Measurements from ENCODE around the gene RCAN1. TPM values are rescaled to one million over a fixed set of nuclear protein-coding genes. Genes with fewer than 3 reads are reported as not detected.

The RCAN1 gene
- total and polyA plus RNA-seq, 4 donors: 26.7 to 67.9 (median 46.7) TPM

- TF ChIP-seq TAF1 (conservative IDR thresholded peaks at IDR 0.05): peak; percentile 68
- TF ChIP-seq, protein P1, sequence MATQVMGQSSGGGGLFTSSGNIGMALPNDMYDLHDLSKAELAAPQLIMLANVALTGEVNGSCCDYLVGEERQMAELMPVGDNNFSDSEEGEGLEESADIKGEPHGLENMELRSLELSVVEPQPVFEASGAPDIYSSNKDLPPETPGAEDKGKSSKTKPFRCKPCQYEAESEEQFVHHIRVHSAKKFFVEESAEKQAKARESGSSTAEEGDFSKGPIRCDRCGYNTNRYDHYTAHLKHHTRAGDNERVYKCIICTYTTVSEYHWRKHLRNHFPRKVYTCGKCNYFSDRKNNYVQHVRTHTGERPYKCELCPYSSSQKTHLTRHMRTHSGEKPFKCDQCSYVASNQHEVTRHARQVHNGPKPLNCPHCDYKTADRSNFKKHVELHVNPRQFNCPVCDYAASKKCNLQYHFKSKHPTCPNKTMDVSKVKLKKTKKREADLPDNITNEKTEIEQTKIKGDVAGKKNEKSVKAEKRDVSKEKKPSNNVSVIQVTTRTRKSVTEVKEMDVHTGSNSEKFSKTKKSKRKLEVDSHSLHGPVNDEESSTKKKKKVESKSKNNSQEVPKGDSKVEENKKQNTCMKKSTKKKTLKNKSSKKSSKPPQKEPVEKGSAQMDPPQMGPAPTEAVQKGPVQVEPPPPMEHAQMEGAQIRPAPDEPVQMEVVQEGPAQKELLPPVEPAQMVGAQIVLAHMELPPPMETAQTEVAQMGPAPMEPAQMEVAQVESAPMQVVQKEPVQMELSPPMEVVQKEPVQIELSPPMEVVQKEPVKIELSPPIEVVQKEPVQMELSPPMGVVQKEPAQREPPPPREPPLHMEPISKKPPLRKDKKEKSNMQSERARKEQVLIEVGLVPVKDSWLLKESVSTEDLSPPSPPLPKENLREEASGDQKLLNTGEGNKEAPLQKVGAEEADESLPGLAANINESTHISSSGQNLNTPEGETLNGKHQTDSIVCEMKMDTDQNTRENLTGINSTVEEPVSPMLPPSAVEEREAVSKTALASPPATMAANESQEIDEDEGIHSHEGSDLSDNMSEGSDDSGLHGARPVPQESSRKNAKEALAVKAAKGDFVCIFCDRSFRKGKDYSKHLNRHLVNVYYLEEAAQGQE (IDR thresholded peaks at IDR 0.05): peak; percentile 87
- peak; percentile 69 for TF ChIP-seq HNF4G (IDR thresholded peaks at IDR 0.05)
- TF ChIP-seq HNF4A (conservative IDR thresholded peaks at IDR 0.05): peak; percentile 89 to 90
- TF ChIP-seq, protein P2, sequence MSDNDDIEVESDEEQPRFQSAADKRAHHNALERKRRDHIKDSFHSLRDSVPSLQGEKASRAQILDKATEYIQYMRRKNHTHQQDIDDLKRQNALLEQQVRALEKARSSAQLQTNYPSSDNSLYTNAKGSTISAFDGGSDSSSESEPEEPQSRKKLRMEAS (IDR thresholded peaks at IDR 0.05): peak; percentile 74
- peak in 1 of 2 donors; percentile 20 for TF ChIP-seq RAD21 (IDR thresholded peaks at IDR 0.05)
- peak; percentile 91 to 92 for TF ChIP-seq RXRA (IDR thresholded peaks at IDR 0.05)
- TF ChIP-seq, protein P3, sequence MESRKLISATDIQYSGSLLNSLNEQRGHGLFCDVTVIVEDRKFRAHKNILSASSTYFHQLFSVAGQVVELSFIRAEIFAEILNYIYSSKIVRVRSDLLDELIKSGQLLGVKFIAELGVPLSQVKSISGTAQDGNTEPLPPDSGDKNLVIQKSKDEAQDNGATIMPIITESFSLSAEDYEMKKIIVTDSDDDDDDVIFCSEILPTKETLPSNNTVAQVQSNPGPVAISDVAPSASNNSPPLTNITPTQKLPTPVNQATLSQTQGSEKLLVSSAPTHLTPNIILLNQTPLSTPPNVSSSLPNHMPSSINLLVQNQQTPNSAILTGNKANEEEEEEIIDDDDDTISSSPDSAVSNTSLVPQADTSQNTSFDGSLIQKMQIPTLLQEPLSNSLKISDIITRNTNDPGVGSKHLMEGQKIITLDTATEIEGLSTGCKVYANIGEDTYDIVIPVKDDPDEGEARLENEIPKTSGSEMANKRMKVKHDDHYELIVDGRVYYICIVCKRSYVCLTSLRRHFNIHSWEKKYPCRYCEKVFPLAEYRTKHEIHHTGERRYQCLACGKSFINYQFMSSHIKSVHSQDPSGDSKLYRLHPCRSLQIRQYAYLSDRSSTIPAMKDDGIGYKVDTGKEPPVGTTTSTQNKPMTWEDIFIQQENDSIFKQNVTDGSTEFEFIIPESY (IDR thresholded peaks at IDR 0.05): peak; percentile 40
- TF ChIP-seq FOXA1 (IDR thresholded peaks at IDR 0.05): no peak
- peak in 1 of 2 donors; percentile 57 for TF ChIP-seq GABPA (IDR thresholded peaks at IDR 0.05 in 1 of 2, conservative IDR thresholded peaks at IDR 0.05 in 1 of 2)
- TF ChIP-seq, protein P4, sequence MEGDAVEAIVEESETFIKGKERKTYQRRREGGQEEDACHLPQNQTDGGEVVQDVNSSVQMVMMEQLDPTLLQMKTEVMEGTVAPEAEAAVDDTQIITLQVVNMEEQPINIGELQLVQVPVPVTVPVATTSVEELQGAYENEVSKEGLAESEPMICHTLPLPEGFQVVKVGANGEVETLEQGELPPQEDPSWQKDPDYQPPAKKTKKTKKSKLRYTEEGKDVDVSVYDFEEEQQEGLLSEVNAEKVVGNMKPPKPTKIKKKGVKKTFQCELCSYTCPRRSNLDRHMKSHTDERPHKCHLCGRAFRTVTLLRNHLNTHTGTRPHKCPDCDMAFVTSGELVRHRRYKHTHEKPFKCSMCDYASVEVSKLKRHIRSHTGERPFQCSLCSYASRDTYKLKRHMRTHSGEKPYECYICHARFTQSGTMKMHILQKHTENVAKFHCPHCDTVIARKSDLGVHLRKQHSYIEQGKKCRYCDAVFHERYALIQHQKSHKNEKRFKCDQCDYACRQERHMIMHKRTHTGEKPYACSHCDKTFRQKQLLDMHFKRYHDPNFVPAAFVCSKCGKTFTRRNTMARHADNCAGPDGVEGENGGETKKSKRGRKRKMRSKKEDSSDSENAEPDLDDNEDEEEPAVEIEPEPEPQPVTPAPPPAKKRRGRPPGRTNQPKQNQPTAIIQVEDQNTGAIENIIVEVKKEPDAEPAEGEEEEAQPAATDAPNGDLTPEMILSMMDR (IDR thresholded peaks at IDR 0.05; ENCODE audit: low read depth, low read length, missing input control): no peak
- peak; percentile 36 for TF ChIP-seq FOXA2 (IDR thresholded peaks at IDR 0.05)
- peak in 1 of 2 donors; percentile 70 for TF ChIP-seq JUND (IDR thresholded peaks at IDR 0.05)
- peak; percentile 80 for TF ChIP-seq ATF3 (IDR thresholded peaks at IDR 0.05)
- TF ChIP-seq NR2F2 (IDR thresholded peaks at IDR 0.05): no peak
- TF ChIP-seq EGR1 (IDR thresholded peaks at IDR 0.05; ENCODE audit: low read depth in 2 of 2): peak in 1 of 2 donors; percentile 78
- TF ChIP-seq SP1 (IDR thresholded peaks at IDR 0.05): peak; percentile 90
- peak; percentile 57 for TF ChIP-seq YY1 (IDR thresholded peaks at IDR 0.05)
- WGBS: 43% methylated on average over 7 of the region's 7 CpGs
- H3K27me3 ChIP-seq (ENCODE audit: control insufficient read depth in 4 of 4, insufficient read depth in 4 of 4, low read length in 3 of 4): no peaks in the 10 kb centered on the region
- H3K4me3 ChIP-seq (ENCODE audit: low read depth in 1 of 3, low read length in 3 of 3): peak overlapping the region; percentile 60 to 87 (median 68)
- peaks cover 12 to 51% (median 29%) of the 10 kb centered on the region in 4 donors for H3K4me1 ChIP-seq (ENCODE audit: control insufficient read depth in 4 of 4, insufficient read depth in 4 of 4, low read length in 3 of 4)
- peak; percentile 41 for DNase-seq (ENCODE audit: low spot score)
- H3K36me3 ChIP-seq (ENCODE audit: control insufficient read depth in 4 of 4, insufficient read depth in 3 of 4, low read depth in 1 of 4, low read length in 3 of 4): peaks cover 1 to 31% (median 17%) of the 10 kb centered on the region in 4 donors
- peak overlapping the region; percentile 50 for H3K9ac ChIP-seq (ENCODE audit: low read depth in 1 of 2, low read length in 2 of 2)
- H3K27ac ChIP-seq (ENCODE audit: low read depth in 1 of 2, low read length in 2 of 2): peak overlapping the region; percentile 74 to 83
- no peaks in the 10 kb centered on the region for H3K9me3 ChIP-seq (ENCODE audit: control insufficient read depth in 4 of 4, low read length in 3 of 4)
Observed at GRCh38 chr21:34521561-34521960, 93.4 kb downstream of the RCAN1 start.

Data from liver (tissue), 9 donors.